Measurements from ENCODE around the gene DISP2.

DISP2 gene

GRCh38 chr15:40320931-40321371 lies 37.1 kb upstream of the DISP2 start:
- H3K4me1 ChIP-seq (ENCODE audit: insufficient read depth, low read length), result peaks cover 37% of the 10 kb centered on the region
- H3K36me3 ChIP-seq (ENCODE audit: insufficient read depth, low read length), result no peaks in the 10 kb centered on the region
- H3K4me3 ChIP-seq (ENCODE audit: low read length), result no peak overlapping the region
- H3K9me3 ChIP-seq (ENCODE audit: low read length), result no peaks in the 10 kb centered on the region
- peaks cover 13% of the 10 kb centered on the region for H3K27me3 ChIP-seq (ENCODE audit: insufficient read depth, low read length)
- H2AFZ ChIP-seq (ENCODE audit: low read depth, low read length), result no peak overlapping the region

GRCh38 chr15:40322531-40323238 lies 35.3 kb upstream of the DISP2 start:
- Histone ChIP-seq H3K4me3 (ENCODE audit: low read length) (peak overlapping the region; percentile 82), H2AFZ (ENCODE audit: low read depth, low read length) (no peak overlapping the region), H3K27me3 (ENCODE audit: insufficient read depth, low read length) (peaks cover 9% of the 10 kb centered on the region), H3K36me3 (ENCODE audit: insufficient read depth, low read length) (no peaks in the 10 kb centered on the region), H3K4me1 (ENCODE audit: insufficient read depth, low read length) (peaks cover 53% of the 10 kb centered on the region), H3K9me3 (ENCODE audit: low read length) (no peaks in the 10 kb centered on the region)

GRCh38 chr15:40323239-40323952 lies 34.6 kb upstream of the DISP2 start, which contains the start of gene INAFM2:
Gene INAFM2, plus strand, starts transcription at chr15:40323692. Its CDS starts 364 bp downstream, at chr15:40324056.
- Histone ChIP-seq H3K9me3 (ENCODE audit: low read length) (no peaks in the 10 kb centered on the region), H3K27me3 (ENCODE audit: insufficient read depth, low read length) (peaks cover 9% of the 10 kb centered on the region), H3K4me1 (ENCODE audit: insufficient read depth, low read length) (peaks cover 60% of the 10 kb centered on the region), H3K4me3 (ENCODE audit: low read length) (peak within 1 kb of the TSS; percentile 82), H2AFZ (ENCODE audit: low read depth, low read length) (no peak within 1 kb of the TSS), H3K36me3 (ENCODE audit: insufficient read depth, low read length) (no peaks in the 10 kb centered on the region)

GRCh38 chr15:40323953-40324937 lies 33.8 kb upstream of the DISP2 start:
- peaks cover 66% of the 10 kb centered on the region for H3K4me1 ChIP-seq (ENCODE audit: insufficient read depth, low read length)
- H3K9me3 ChIP-seq (ENCODE audit: low read length), result no peaks in the 10 kb centered on the region
- no peak overlapping the region for H2AFZ ChIP-seq (ENCODE audit: low read depth, low read length)
- H3K4me3 ChIP-seq (ENCODE audit: low read length), result peak overlapping the region; percentile 82
- peaks cover 9% of the 10 kb centered on the region for H3K27me3 ChIP-seq (ENCODE audit: insufficient read depth, low read length)
- no peaks in the 10 kb centered on the region for H3K36me3 ChIP-seq (ENCODE audit: insufficient read depth, low read length)

- peak overlapping the region; percentile 82 for H3K4me3 ChIP-seq (ENCODE audit: low read length)
- H3K27me3 ChIP-seq (ENCODE audit: insufficient read depth, low read length), result peaks cover 9% of the 10 kb centered on the region
These were observed 32.8 kb upstream of the DISP2 start for GRCh38 chr15:40325188-40325587.

GRCh38 chr15:40325700-40326099 lies 32.3 kb upstream of the DISP2 start:
- peaks cover 77% of the 10 kb centered on the region for H3K4me1 ChIP-seq (ENCODE audit: insufficient read depth, low read length)
- H3K4me3 ChIP-seq (ENCODE audit: low read length), result no peak overlapping the region
- H3K36me3 ChIP-seq (ENCODE audit: insufficient read depth, low read length), result no peaks in the 10 kb centered on the region
- H3K27me3 ChIP-seq (ENCODE audit: insufficient read depth, low read length), result peaks cover 9% of the 10 kb centered on the region
- no peaks in the 10 kb centered on the region for H3K9me3 ChIP-seq (ENCODE audit: low read length)
- no peak overlapping the region for H2AFZ ChIP-seq (ENCODE audit: low read depth, low read length)

More at GRCh38 chr15:40325188-40325587, 32.8 kb upstream of the DISP2 start:
- no peak overlapping the region for H2AFZ ChIP-seq (ENCODE audit: low read depth, low read length)
- no peaks in the 10 kb centered on the region for H3K9me3 ChIP-seq (ENCODE audit: low read length)
- H3K36me3 ChIP-seq (ENCODE audit: insufficient read depth, low read length), result no peaks in the 10 kb centered on the region
- peaks cover 76% of the 10 kb centered on the region for H3K4me1 ChIP-seq (ENCODE audit: insufficient read depth, low read length)

GRCh38 chr15:40327457-40327856 lies 30.6 kb upstream of the DISP2 start:
- Histone ChIP-seq H3K27me3 (ENCODE audit: insufficient read depth, low read length) (peaks cover 4% of the 10 kb centered on the region), H2AFZ (ENCODE audit: low read depth, low read length) (no peak overlapping the region), H3K4me3 (ENCODE audit: low read length) (no peak overlapping the region), H3K9me3 (ENCODE audit: low read length) (no peaks in the 10 kb centered on the region), H3K4me1 (ENCODE audit: insufficient read depth, low read length) (peaks cover 65% of the 10 kb centered on the region), H3K36me3 (ENCODE audit: insufficient read depth, low read length) (no peaks in the 10 kb centered on the region)

GRCh38 chr15:40328176-40328575 lies 29.8 kb upstream of the DISP2 start:
- no peaks in the 10 kb centered on the region for H3K9me3 ChIP-seq (ENCODE audit: low read length)
- peaks cover 59% of the 10 kb centered on the region for H3K4me1 ChIP-seq (ENCODE audit: insufficient read depth, low read length)
- no peaks in the 10 kb centered on the region for H3K36me3 ChIP-seq (ENCODE audit: insufficient read depth, low read length)
- no peaks in the 10 kb centered on the region for H3K27me3 ChIP-seq (ENCODE audit: insufficient read depth, low read length)
- H3K4me3 ChIP-seq (ENCODE audit: low read length), result no peak overlapping the region
- no peak overlapping the region for H2AFZ ChIP-seq (ENCODE audit: low read depth, low read length)

- no peaks in the 10 kb centered on the region for H3K27me3 ChIP-seq (ENCODE audit: insufficient read depth, low read length)
- no peak overlapping the region for H2AFZ ChIP-seq (ENCODE audit: low read depth, low read length)
- no peaks in the 10 kb centered on the region for H3K36me3 ChIP-seq (ENCODE audit: insufficient read depth, low read length)
- H3K4me3 ChIP-seq (ENCODE audit: low read length), result no peak overlapping the region
- H3K4me1 ChIP-seq (ENCODE audit: insufficient read depth, low read length), result peaks cover 59% of the 10 kb centered on the region
- no peaks in the 10 kb centered on the region for H3K9me3 ChIP-seq (ENCODE audit: low read length)
These were observed 29.3 kb upstream of the DISP2 start for GRCh38 chr15:40328751-40329150.

GRCh38 chr15:40329804-40330203 lies 28.2 kb upstream of the DISP2 start:
- no peaks in the 10 kb centered on the region for H3K36me3 ChIP-seq (ENCODE audit: insufficient read depth, low read length)
- no peak overlapping the region for H3K4me3 ChIP-seq (ENCODE audit: low read length)
- no peaks in the 10 kb centered on the region for H3K27me3 ChIP-seq (ENCODE audit: insufficient read depth, low read length)
- H3K4me1 ChIP-seq (ENCODE audit: insufficient read depth, low read length), result peaks cover 54% of the 10 kb centered on the region
- no peak overlapping the region for H2AFZ ChIP-seq (ENCODE audit: low read depth, low read length)
- H3K9me3 ChIP-seq (ENCODE audit: low read length), result no peaks in the 10 kb centered on the region

GRCh38 chr15:40330368-40330836 lies 27.6 kb upstream of the DISP2 start:
- Histone ChIP-seq H3K9me3 (ENCODE audit: low read length) (no peaks in the 10 kb centered on the region), H3K36me3 (ENCODE audit: insufficient read depth, low read length) (no peaks in the 10 kb centered on the region), H3K27me3 (ENCODE audit: insufficient read depth, low read length) (no peaks in the 10 kb centered on the region), H3K4me3 (ENCODE audit: low read length) (no peak overlapping the region), H2AFZ (ENCODE audit: low read depth, low read length) (no peak overlapping the region), H3K4me1 (ENCODE audit: insufficient read depth, low read length) (peaks cover 48% of the 10 kb centered on the region)

GRCh38 chr15:40331026-40331425 lies 27.0 kb upstream of the DISP2 start:
- Histone ChIP-seq H3K4me1 (ENCODE audit: insufficient read depth, low read length) (peaks cover 42% of the 10 kb centered on the region), H3K9me3 (ENCODE audit: low read length) (no peaks in the 10 kb centered on the region), H3K36me3 (ENCODE audit: insufficient read depth, low read length) (no peaks in the 10 kb centered on the region), H3K4me3 (ENCODE audit: low read length) (no peak overlapping the region), H3K27me3 (ENCODE audit: insufficient read depth, low read length) (no peaks in the 10 kb centered on the region), H2AFZ (ENCODE audit: low read depth, low read length) (no peak overlapping the region)

Data from neuron (in vitro differentiated cells).